AML-193 (cell line): ENCODE measurements around the gene FOXL1.

Experiments used
- DNase-seq, 2 experiments: peaks; one replicate each; lab custom pipeline; 2025; lab: John Stamatoyannopoulos, UW

The FOXL1 gene

GRCh38 chr16:86578061-86578599 is at the start of gene FOXL1:
TSS of gene FOXL1 (plus strand) at chr16:86578549. CDS start at chr16:86578724, 175 bp downstream.
- no peak for DNase-seq

GRCh38 chr16:86529160-86529559 is 49.2 kb upstream of the FOXL1 start:
- no peak for DNase-seq

- no peak for DNase-seq
Observed at GRCh38 chr16:86530251-86531190, 47.8 kb upstream of the FOXL1 start.

GRCh38 chr16:86531191-86531545 is 47.2 kb upstream of the FOXL1 start:
- DNase-seq, result no peak

- no peak for DNase-seq
Observed at GRCh38 chr16:86531641-86532525, 46.5 kb upstream of the FOXL1 start.

- DNase-seq, result no peak
Observed at GRCh38 chr16:86532526-86532815, 45.9 kb upstream of the FOXL1 start.

GRCh38 chr16:86533076-86533475 is 45.3 kb upstream of the FOXL1 start:
- DNase-seq, result no peak

- DNase-seq, result no peak
Observed at GRCh38 chr16:86533767-86534351, 44.5 kb upstream of the FOXL1 start.

GRCh38 chr16:86534779-86535615 is 43.4 kb upstream of the FOXL1 start:
- DNase-seq, result no peak

GRCh38 chr16:86536621-86537020 is 41.7 kb upstream of the FOXL1 start:
- no peak for DNase-seq

- DNase-seq, result no peak
Observed at GRCh38 chr16:86537486-86537885, 40.9 kb upstream of the FOXL1 start.

GRCh38 chr16:86538196-86538780 is 40.1 kb upstream of the FOXL1 start:
- DNase-seq, result no peak

DNA sequence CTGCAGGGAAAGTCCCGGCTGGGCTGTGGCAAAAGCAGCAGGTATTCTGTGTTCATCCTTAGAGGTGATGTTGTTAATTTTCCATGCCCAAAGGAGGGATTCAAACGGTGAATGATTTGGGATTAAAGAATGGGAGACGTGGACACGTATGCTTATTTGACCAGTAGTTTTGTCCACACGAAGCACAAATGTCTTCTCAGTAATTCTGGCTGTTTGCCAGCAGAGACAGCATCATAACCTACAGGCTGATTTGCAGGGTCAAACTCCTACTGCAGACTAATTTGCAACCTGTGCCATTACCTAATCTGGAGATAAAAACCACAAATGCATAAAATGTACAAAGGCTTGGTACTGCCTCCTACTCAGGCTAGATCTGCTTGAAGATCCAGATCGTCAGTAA is 37.5 kb upstream of the FOXL1 start:
- no peak for DNase-seq

GRCh38 chr16:86541560-86541959 is 36.8 kb upstream of the FOXL1 start:
- no peak for DNase-seq

DNA sequence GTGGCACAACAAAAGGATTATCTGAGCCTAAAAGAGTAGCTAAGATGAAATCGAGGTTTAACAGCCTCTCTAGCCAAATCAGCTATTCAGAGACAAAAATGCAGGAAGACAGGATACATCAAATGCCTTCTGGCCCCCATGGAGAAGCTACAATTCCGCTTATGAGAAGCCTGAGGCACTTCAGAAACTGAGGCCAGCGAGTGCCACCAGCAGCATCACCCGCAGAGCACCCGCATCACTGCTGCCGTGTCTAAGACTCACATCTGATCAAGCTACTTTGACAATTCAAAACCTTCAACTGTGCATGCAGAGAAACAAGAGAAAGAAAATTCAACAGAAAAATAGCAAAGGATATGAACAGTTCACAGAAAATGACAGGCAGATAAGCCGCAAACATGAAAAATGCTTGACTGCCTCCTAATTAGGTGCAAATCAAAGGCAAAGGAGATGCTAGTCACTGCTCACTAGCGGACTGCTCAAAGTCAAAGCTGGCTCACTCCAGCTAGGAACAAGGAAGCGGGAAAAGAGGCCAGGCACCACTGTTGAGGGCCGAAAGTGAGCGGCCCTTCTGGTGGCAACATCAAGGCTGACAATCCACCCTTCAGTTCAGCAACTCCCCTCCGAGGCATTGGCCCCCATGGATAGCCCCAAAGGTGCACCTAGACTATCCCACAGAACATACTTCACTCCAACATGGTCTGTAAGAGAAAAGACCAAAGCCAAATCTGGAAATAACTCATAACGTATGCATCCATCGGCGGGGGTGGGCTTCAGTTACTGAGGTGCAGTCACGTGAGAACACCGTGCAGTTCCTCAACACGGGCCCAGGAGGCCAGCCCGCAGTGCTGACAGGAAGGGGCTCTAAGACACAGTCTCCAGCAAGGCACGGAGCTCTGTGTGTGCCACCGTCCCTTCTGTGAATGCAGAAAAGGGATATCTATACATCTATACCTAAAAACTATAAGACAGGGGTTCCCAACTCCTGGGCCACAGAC is 35.3 kb upstream of the FOXL1 start:
- DNase-seq, result no peak

DNA sequence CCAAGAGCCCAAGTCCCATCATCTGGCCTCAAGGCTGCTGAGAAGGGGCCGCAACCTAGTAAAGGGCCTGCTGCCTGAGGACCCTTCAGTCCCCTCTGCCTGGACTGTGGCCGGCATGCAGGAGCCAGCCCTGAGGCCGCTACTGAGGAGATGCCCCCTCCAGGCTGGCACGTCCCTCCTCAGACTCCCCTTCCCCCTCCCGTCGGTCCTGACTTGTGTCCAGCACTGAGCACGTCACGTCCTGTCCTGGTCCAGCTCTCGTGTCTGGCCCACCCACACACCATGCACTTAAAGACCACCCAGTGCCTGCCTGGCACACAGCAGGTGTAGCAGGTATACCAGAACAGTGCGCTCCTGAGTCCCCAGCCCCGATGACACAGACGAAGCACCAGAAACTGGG is 32.9 kb upstream of the FOXL1 start:
- no peak for DNase-seq

DNA sequence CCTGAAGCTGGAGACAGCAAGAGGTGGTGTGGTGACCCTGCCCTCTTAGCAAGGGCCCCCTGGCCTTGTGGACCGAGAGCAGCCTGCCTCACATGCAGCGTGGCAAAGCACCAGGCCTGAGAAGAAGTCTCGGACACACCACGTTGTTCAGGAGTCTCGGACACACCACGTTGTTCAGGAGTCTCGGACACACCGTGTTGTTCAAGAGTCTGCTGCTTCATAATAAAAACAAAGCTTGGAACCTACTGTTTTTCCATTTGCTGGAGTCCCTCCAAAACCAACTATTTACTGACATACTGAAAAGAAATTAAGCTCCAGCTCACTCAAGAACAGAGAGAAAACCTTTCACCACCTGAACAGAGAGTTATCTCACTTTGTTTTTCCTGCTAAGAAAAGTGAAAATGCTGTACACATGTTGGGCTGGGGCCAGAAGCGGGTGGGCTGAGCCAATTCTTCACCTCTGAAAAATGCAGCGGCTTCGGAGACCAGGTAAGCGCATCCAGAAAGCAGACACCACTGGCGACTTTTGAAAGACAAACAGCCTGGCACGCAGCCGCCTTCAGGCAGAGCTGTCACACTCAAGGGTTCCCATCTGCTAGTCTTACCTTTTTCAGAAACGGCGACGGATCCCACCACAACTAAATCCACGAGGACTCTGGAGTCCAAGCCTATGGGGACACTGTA is 32.3 kb upstream of the FOXL1 start:
- no peak for DNase-seq

GRCh38 chr16:86546638-86547013 is 31.7 kb upstream of the FOXL1 start:
- no peak for DNase-seq

DNA sequence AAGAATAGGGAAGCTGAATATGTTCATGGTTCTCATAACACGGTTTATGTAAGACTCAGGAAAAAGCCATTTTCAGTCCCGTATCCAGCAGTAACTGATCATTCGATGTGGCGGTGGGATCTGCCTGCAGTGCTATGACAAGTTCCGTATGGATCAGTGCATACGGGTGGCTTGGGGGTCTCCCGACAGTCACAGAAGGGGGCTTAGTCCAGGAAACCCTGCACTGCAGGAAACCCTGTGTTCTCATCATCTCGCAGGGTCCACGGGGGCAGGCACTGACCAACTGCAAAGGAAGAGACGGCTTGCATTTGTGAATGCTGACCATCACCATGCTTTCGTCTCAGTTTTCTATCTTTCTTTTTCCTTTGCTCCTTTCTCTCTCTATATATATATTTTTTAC is 31.1 kb upstream of the FOXL1 start:
- no peak for DNase-seq
